NB4 (cell line): ENCODE data around the gene ENG.

Source experiments
- DNase-seq: peaks from one replicate; pipeline ENCODE4 v3.0.0; 2010; ENCODE audit warnings: low read depth
- H3K4me3 ChIP-seq: one replicate; pipeline ENCODE4 v1.5.1; 2011; ENCODE audit warnings: mild to moderate bottlenecking, low read depth, low read length, moderate library complexity
- MYC ChIP-seq: IDR thresholded peaks from 2 replicates; pipeline ENCODE4 v1.6.1; 2011; ENCODE audit warnings: low read depth, low read length
- POLR2A ChIP-seq: IDR thresholded peaks from 2 replicates; pipeline ENCODE4 v1.6.1; 2011; ENCODE audit warnings: mild to moderate bottlenecking; ENCODE audit not compliant: insufficient read length; ENCODE audit errors: extremely low read depth
- TF ChIP-seq, protein P1 (sequence below): IDR thresholded peaks from 2 replicates; pipeline ENCODE4 v1.6.1; 2011; ENCODE audit warnings: low read depth, low read length
- TF ChIP-seq, protein P2 (sequence below): IDR thresholded peaks from one replicate; pipeline ENCODE4 v1.5.1; 2012; ENCODE audit warnings: low read depth, low read length

ENG gene

DNA sequence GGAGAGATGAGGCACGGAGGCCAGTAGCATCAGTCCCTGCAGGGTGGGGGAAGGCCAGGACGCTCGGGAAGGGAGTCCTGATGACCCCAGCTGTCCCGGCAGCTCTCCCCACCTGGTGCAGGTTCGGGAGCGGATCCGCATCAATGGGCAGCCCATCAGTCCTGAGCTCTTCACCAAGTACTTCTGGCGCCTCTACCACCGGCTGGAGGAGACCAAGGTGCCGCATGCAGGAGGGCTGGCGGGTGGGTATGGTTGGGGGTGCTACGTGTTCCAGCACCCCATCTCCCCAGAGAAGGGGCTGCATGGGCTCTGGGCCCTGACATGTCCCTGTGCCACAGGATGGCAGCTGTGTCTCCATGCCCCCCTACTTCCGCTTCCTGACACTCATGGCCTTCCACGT is 47.6 kb downstream of the ENG start:
- H3K4me3 ChIP-seq, result no peak overlapping the region
- no peak for DNase-seq
- TF ChIP-seq MYC, result no peak
- TF ChIP-seq, protein P1, sequence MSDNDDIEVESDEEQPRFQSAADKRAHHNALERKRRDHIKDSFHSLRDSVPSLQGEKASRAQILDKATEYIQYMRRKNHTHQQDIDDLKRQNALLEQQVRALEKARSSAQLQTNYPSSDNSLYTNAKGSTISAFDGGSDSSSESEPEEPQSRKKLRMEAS, result no peak
- TF ChIP-seq, protein P2, sequence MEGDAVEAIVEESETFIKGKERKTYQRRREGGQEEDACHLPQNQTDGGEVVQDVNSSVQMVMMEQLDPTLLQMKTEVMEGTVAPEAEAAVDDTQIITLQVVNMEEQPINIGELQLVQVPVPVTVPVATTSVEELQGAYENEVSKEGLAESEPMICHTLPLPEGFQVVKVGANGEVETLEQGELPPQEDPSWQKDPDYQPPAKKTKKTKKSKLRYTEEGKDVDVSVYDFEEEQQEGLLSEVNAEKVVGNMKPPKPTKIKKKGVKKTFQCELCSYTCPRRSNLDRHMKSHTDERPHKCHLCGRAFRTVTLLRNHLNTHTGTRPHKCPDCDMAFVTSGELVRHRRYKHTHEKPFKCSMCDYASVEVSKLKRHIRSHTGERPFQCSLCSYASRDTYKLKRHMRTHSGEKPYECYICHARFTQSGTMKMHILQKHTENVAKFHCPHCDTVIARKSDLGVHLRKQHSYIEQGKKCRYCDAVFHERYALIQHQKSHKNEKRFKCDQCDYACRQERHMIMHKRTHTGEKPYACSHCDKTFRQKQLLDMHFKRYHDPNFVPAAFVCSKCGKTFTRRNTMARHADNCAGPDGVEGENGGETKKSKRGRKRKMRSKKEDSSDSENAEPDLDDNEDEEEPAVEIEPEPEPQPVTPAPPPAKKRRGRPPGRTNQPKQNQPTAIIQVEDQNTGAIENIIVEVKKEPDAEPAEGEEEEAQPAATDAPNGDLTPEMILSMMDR, result no peak
- no peak for TF ChIP-seq POLR2A

- peak; percentile 63 for DNase-seq
- TF ChIP-seq, protein P2, result peak; percentile 53
- TF ChIP-seq POLR2A, result no peak
- H3K4me3 ChIP-seq, result no peak overlapping the region
Measured at GRCh38 chr9:127805620-127806019, 48.8 kb downstream of the ENG start.

DNA sequence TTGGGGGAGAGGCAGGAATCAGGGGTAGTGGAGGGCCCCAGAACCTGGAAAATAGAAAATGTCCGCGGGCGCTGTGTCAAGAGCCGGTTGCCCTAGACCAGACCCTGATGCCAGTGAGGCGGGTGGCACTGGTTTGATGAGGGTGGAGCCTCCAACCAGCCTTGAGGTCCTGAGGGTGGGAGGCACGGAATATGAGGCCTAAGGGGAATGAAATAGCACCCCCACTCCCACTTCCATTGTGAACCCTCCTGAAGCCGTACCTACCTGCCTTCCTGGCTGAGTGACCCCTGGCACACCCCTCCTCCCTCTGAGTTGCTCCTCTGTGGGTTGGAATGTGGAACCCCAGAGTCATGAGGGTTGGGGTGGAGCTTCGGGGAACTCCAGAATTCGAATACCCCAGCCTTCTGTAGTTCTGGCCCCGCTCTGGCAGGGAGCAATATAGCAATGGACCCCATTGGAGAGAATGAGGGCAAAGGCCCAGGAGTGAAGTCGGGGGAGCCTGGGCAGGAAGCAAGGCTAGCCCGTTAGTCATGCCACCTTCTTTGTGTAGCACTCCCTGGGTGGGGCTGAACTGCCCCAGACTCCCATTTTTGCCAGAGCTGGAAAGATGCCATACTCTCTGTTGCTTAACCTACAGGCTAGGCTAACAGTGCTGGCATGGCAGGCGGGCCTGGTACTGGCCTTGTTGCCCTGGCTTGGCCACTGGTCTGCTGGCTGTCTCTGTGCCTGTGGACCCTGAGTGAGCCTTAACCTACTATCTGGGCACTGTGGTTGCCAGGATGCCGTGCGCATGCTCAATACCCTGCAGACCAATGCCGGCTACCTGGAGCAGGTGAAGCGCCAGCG is 50.7 kb downstream of the ENG start:
- H3K4me3 ChIP-seq, result peak overlapping the region; percentile 91
- peak; percentile 38 for DNase-seq
- TF ChIP-seq POLR2A (no peak), MYC (no peak)
- TF ChIP-seq, protein P1, result no peak
- TF ChIP-seq, protein P2, result no peak

DNA sequence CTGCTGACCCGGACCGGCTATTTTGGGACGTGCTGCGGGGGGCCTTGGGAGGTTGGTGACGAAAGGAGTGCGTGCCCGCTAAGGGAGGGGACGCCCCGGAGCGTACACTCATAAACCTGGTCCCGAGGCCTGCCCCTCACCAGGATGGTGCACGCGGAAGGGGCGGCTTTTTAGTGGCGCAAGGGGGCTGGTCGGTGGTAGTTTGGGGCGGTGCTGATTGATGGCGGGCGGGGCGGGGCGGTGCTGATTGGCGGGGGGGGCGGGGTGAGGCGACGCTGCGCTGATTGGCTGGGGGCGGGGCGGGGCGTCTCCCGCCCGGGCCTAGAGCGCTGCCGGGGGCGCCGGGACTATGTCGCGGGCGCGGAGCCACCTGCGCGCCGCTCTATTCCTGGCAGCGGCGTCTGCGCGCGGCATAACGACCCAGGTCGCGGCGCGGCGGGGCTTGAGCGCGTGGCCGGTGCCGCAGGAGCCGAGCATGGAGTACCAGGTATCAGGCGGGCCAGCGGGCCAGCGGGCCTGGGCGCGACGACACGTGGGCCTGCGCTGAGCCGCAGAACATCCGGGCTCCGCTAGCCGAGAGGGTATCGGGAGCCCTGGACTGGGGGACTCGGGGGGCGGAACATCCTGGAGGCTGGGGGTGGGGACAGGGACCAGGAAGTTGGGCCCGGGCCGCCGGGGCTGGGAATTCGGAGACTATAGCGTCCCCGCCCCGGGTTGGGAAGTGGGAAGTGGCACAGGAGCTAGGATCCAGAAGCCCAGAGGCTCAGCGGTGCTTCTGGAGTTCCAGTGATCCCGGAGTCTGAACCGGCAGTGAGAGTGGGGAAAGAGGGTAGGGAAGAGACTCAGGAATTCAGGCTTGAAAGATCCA is 51.6 kb downstream of the ENG start, which contains the start of gene FPGS:
FPGS (plus strand) TSS at position 307 of the 868 bp plus-strand sequence; CDS start at position 350, 43 bp downstream.
- TF ChIP-seq MYC, result peak; percentile 84
- TF ChIP-seq, protein P1, result peak; percentile 88
- TF ChIP-seq, protein P2, result no peak
- TF ChIP-seq POLR2A, result peak; percentile 78
- peak; percentile 92 for DNase-seq
- peak within 1 kb of the TSS; percentile 91 for H3K4me3 ChIP-seq

GRCh38 chr9:127801955-127802575 is 52.4 kb downstream of the ENG start:
- peak overlapping the region; percentile 50 for H3K4me3 ChIP-seq
- peak; percentile 55 for DNase-seq
- TF ChIP-seq POLR2A (no peak), MYC (no peak)
- TF ChIP-seq, protein P1, result no peak
- TF ChIP-seq, protein P2, result no peak
